ENCODE data around the gene SLC30A5. TPM values are rescaled to one million over a fixed set of nuclear protein-coding genes. Genes with fewer than 3 reads are reported as not detected.
"Not testable (repeated sequence)": the region's sequence is repeated elsewhere in the genome, so short reads cannot be mapped to it uniquely, and the experiment has no call there.

SLC30A5 gene
- total and polyA plus RNA-seq, 2 experiments from 2014 or later, result 41.2 to 54.3 TPM

GRCh38 chr5:69079556-69079955, 14.3 kb upstream of the SLC30A5 start:
- Histone ChIP-seq H3K9me3 (ENCODE audit: low read depth) (no peaks in the 10 kb centered on the region), H3K4me3 (no peak overlapping the region), H3K27ac (no peak overlapping the region), H3K36me3 (no peaks in the 10 kb centered on the region), H3K27me3 (no peaks in the 10 kb centered on the region), H3K4me1 (ENCODE audit: low read depth) (no peaks in the 10 kb centered on the region)
- TF ChIP-seq, protein P1, sequence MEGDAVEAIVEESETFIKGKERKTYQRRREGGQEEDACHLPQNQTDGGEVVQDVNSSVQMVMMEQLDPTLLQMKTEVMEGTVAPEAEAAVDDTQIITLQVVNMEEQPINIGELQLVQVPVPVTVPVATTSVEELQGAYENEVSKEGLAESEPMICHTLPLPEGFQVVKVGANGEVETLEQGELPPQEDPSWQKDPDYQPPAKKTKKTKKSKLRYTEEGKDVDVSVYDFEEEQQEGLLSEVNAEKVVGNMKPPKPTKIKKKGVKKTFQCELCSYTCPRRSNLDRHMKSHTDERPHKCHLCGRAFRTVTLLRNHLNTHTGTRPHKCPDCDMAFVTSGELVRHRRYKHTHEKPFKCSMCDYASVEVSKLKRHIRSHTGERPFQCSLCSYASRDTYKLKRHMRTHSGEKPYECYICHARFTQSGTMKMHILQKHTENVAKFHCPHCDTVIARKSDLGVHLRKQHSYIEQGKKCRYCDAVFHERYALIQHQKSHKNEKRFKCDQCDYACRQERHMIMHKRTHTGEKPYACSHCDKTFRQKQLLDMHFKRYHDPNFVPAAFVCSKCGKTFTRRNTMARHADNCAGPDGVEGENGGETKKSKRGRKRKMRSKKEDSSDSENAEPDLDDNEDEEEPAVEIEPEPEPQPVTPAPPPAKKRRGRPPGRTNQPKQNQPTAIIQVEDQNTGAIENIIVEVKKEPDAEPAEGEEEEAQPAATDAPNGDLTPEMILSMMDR (IDR thresholded peaks at IDR 0.05; ENCODE audit: low read depth, low read length), result no peak
- no peak for DNase-seq (ENCODE audit: low read depth in 1 of 2, low spot score in 1 of 2)

- H3K4me1 ChIP-seq (ENCODE audit: low read depth), result peaks cover 4% of the 10 kb centered on the region
- DNase-seq (ENCODE audit: low read depth in 1 of 2, low spot score in 1 of 2), result peak in 1 of 2 donors; percentile 35
Observed at GRCh38 chr5:69083412-69083811, 10.4 kb upstream of the SLC30A5 start.

GRCh38 chr5:69084195-69084594, 9.6 kb upstream of the SLC30A5 start:
- H3K9me3 ChIP-seq (ENCODE audit: low read depth), result no peaks in the 10 kb centered on the region
- H3K4me3 ChIP-seq, result no peak overlapping the region
- peaks cover 4% of the 10 kb centered on the region for H3K4me1 ChIP-seq (ENCODE audit: low read depth)
- TF ChIP-seq, protein P1 (IDR thresholded peaks at IDR 0.05; ENCODE audit: low read depth, low read length), result no peak
- no peaks in the 10 kb centered on the region for H3K27me3 ChIP-seq
- DNase-seq (ENCODE audit: low read depth in 1 of 2, low spot score in 1 of 2), result no peak
- no peaks in the 10 kb centered on the region for H3K36me3 ChIP-seq
- H3K27ac ChIP-seq, result no peak overlapping the region

More at GRCh38 chr5:69083412-69083811, 10.4 kb upstream of the SLC30A5 start:
- TF ChIP-seq, protein P1 (IDR thresholded peaks at IDR 0.05; ENCODE audit: low read depth, low read length), result peak; percentile 17
- Histone ChIP-seq H3K9me3 (ENCODE audit: low read depth) (no peaks in the 10 kb centered on the region), H3K4me3 (no peak overlapping the region), H3K27ac (no peak overlapping the region), H3K27me3 (no peaks in the 10 kb centered on the region), H3K36me3 (no peaks in the 10 kb centered on the region)

DNA sequence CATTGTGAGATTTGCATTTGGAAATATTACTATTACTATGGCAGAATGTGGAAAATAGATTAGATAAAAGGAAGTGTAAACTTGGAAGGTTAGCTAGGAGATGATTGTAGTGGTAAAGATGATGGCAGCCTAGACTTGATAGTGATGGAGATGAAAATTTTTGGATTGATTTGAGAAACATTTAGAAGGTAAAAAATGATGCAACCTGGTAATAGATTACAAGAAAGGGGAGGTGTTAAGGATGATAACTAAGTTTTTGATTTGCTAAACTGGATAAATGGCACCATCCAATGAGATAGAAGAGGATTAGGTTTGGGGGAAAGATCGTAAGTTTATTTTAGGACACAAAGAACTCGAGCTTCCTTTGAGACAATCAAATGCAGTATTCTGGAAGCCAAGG, 8.9 kb upstream of the SLC30A5 start:
- DNase-seq (ENCODE audit: low read depth in 1 of 2, low spot score in 1 of 2), result no peak
- Histone ChIP-seq H3K9me3 (ENCODE audit: low read depth) (no peaks in the 10 kb centered on the region), H3K4me1 (ENCODE audit: low read depth) (peaks cover 4% of the 10 kb centered on the region), H3K27ac (no peak overlapping the region), H3K27me3 (no peaks in the 10 kb centered on the region), H3K4me3 (no peak overlapping the region), H3K36me3 (no peaks in the 10 kb centered on the region)
- TF ChIP-seq, protein P1 (IDR thresholded peaks at IDR 0.05; ENCODE audit: low read depth, low read length), result no peak

DNA sequence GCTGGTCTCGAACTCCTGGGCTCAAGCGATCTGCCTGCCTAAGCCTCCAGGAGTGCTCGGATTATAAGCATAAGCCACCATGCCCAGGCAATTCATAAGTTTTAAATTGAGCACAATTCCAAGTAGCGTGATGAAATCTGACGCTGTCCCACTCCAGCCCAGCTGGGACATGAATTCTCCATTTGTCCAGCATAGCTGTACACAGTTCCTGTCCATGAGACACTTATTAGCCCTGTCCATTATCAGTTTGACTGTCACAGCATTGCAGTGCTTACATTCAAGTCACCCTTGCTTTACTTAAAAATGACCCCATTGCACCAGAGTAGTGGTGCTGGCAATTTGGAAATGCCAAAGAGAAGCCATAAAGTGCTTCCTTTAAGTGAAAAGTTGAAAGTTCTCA, 7.6 kb upstream of the SLC30A5 start:
- Histone ChIP-seq H3K27ac (peak overlapping the region; percentile 78), H3K27me3 (no peaks in the 10 kb centered on the region), H3K4me1 (ENCODE audit: low read depth) (peaks cover 17% of the 10 kb centered on the region), H3K4me3 (no peak overlapping the region), H3K9me3 (ENCODE audit: low read depth) (no peaks in the 10 kb centered on the region), H3K36me3 (no peaks in the 10 kb centered on the region)
- no peak for DNase-seq (ENCODE audit: low read depth in 1 of 2, low spot score in 1 of 2)
- TF ChIP-seq, protein P1 (IDR thresholded peaks at IDR 0.05; ENCODE audit: low read depth, low read length), result no peak

- DNase-seq (ENCODE audit: low read depth in 1 of 2, low spot score in 1 of 2); H3K4me3 ChIP-seq; H3K27me3 ChIP-seq; H3K36me3 ChIP-seq; H3K9me3 ChIP-seq (ENCODE audit: low read depth); H3K27ac ChIP-seq: not testable (repeated sequence)
- peaks cover 19% of the 10 kb centered on the region for H3K4me1 ChIP-seq (ENCODE audit: low read depth)
Observed at GRCh38 chr5:69088006-69088405, 5.8 kb upstream of the SLC30A5 start.
